GM12874 (cell line): ENCODE data around the gene KRT71.

Source experiments
- TF ChIP-seq, protein P1 (sequence below): IDR thresholded peaks from 2 replicates; pipeline ENCODE4 v1.5.1; 2011; ENCODE audit warnings: low read depth, mild to moderate bottlenecking, control low read depth, low read length, moderate library complexity; ENCODE audit not compliant: insufficient read depth

The KRT71 gene

DNA sequence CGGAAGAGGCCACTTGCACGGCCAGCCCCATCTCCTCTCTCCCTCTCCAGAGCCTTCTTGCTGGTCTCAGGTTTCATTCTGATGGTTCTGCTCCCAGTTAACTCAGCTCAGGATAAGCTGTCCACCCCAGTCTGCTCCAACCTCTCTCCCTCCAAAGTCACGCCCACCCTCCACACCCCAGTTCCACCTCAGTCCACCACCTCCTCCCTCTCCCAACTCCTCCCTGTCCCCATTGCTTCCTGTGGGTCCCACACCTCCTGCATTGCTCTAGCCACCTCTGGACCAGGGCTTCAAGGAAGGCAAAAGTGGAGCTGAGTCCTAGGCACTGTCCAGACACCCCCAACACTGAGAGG, 13.1 kb downstream of the KRT71 start:
- TF ChIP-seq, protein P1, sequence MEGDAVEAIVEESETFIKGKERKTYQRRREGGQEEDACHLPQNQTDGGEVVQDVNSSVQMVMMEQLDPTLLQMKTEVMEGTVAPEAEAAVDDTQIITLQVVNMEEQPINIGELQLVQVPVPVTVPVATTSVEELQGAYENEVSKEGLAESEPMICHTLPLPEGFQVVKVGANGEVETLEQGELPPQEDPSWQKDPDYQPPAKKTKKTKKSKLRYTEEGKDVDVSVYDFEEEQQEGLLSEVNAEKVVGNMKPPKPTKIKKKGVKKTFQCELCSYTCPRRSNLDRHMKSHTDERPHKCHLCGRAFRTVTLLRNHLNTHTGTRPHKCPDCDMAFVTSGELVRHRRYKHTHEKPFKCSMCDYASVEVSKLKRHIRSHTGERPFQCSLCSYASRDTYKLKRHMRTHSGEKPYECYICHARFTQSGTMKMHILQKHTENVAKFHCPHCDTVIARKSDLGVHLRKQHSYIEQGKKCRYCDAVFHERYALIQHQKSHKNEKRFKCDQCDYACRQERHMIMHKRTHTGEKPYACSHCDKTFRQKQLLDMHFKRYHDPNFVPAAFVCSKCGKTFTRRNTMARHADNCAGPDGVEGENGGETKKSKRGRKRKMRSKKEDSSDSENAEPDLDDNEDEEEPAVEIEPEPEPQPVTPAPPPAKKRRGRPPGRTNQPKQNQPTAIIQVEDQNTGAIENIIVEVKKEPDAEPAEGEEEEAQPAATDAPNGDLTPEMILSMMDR = no peak

- TF ChIP-seq, protein P1 = no peak
Observed at GRCh38 chr12:52539083-52539820, 13.7 kb downstream of the KRT71 start.

GRCh38 chr12:52537101-52537500, 15.8 kb downstream of the KRT71 start:
- TF ChIP-seq, protein P1 = no peak

DNA sequence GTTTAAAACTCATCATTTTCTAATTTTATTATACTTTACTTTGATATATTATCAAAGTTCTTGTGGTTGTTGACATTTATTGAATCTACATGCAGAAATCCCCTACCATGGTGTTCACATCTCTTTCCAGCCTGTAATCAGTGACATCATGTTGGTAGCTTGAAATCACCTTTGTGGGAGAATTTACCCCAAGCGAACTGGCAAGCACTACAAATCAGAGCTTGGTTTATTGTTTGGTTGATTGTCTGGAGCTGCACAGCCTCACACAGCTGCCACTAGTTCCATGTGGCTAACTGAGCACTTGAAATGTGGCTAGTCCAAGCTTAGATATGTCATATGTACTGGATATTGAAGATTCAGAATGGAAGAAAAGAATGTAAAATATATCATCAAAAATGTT, 17.4 kb downstream of the KRT71 start:
- TF ChIP-seq, protein P1 = no peak

DNA sequence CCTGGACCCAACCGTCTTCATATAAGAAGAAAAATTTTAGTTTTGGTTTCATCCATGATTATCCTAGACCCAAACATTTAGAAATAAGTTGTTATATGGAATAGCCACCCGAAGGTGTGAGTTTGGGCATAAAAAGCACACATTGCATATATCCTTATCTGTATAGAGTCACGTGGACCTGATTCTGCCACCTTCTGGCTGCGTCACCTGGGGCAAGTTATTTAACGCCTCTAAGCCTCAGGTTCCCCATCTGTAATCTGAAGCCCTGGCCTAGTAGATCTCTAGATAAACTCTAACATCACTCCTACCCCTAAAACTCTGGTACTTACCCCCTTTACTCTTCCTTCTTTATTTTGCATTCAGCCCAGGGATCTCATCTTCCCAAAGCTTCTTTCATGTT, 18.5 kb downstream of the KRT71 start:
- TF ChIP-seq, protein P1 = 0 out of 2 replicates have a peak, but pooled peaks have one; percentile 5

GRCh38 chr12:52533686-52534470, 19.1 kb downstream of the KRT71 start:
- TF ChIP-seq, protein P1 = no peak

DNA sequence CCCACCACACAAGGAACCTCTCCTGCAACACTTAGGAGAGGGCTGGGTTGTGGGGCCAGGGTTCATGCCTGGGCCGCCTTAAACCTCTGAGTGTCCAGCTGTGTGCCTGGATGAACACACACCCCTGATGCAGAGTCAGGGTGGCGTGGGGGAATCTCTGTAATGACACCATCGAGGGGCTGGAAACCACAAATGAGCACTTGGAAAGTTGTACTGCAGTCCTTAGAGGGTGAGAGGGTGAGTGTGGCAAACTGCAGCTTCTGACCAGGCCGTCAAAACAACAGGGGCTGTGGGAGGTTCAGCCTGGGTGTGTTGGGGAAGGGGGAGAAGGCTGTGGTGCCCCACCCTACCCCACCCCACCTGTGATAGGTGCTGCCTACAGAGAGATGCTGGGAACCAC, 20.3 kb downstream of the KRT71 start:
- TF ChIP-seq, protein P1 = no peak
